OCI-LY7 (cell line): ENCODE measurements around the gene RPA1.

Source experiments
- EZH2phosphoT487 ChIP-seq: fragments of 200-600 bp; sonication (generic); IDR thresholded peaks from 2 replicates; pipeline ENCODE4 v1.6.1; 2018; ENCODE audit warnings: low read depth, borderline replicate concordance, mild to moderate bottlenecking, mixed run types, antibody characterized with exemption, low read length, moderate library complexity, mixed read lengths
- TF ChIP-seq, protein P1 (sequence below): fragments of 200-600 bp; sonication (generic); conservative IDR thresholded peaks from 2 replicates; pipeline ENCODE4 v1.5.1; 2014; ENCODE audit warnings: mild to moderate bottlenecking, antibody characterized with exemption, low read length, moderate library complexity, mixed read lengths

DNA sequence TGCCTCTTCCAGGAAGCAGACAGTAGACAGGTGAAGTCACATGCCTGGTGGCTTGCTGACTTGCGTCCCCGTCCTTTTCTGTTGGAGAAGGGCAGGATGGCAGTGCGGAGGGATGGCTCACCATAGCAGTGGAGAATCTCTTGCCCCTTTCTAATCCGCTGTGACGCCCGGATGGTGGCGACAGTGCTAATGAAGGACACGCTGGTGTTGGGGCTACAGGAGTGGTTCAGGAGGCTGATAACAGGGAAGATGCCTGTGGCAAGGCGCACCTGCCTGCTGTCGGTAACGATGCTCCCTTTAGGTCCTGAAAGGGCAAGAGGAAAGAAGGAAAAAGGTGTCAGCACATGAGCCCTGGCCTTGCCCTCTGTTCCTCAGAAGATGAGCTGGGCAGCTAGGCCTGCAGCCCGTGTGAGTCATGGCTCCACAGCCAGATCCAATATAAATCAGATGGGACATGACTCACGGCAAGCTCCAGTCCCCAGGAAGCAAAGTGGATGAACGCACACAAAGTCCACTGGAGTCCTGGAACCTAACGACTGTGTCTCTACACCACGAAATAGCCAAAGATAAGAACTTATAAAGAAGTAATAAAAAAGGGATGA, 42.4 kb upstream of the RPA1 start:
- TF ChIP-seq EZH2phosphoT487: no peak
- TF ChIP-seq, protein P1, sequence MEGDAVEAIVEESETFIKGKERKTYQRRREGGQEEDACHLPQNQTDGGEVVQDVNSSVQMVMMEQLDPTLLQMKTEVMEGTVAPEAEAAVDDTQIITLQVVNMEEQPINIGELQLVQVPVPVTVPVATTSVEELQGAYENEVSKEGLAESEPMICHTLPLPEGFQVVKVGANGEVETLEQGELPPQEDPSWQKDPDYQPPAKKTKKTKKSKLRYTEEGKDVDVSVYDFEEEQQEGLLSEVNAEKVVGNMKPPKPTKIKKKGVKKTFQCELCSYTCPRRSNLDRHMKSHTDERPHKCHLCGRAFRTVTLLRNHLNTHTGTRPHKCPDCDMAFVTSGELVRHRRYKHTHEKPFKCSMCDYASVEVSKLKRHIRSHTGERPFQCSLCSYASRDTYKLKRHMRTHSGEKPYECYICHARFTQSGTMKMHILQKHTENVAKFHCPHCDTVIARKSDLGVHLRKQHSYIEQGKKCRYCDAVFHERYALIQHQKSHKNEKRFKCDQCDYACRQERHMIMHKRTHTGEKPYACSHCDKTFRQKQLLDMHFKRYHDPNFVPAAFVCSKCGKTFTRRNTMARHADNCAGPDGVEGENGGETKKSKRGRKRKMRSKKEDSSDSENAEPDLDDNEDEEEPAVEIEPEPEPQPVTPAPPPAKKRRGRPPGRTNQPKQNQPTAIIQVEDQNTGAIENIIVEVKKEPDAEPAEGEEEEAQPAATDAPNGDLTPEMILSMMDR: no peak
